PC-3 (cell line): ENCODE measurements around the gene UBE2E3. TPM values are rescaled to one million over a fixed set of nuclear protein-coding genes. Genes with fewer than 3 reads are reported as not detected.

Experiments used
- ATAC-seq: fragments of 200-7000 bp; cut with Tn5 transposase; 2 replicates; pipeline ENCODE4 v1.9.1; 2020; ENCODE audit warnings: mild to moderate bottlenecking, moderate library complexity
- BruUV-seq: library from RNA; stranded (reverse); fragments of 400-500 nt; replicated peaks from 2 replicates; lab custom pipeline; 2021; lab: Mats Ljungman, UMichigan
- CTCF ChIA-PET: fragments of 300-600 bp; sonication (Branson Sonifier 250); formaldehyde crosslinking; loops from one replicate; lab custom pipeline; 2022; ENCODE audit warnings: antibody characterized with exemption; lab: Charles Lee
- POLR2A ChIA-PET: fragments of 300-600 bp; sonication (Branson Sonifier 250); formaldehyde crosslinking; loops from one replicate; lab custom pipeline; 2022; ENCODE audit warnings: antibody characterized with exemption; ENCODE audit not compliant: unreplicated experiment; lab: Charles Lee
- DNase-seq: peaks from one replicate; pipeline ENCODE4 v3.0.0-alpha.2; 2015
- H2AFZ ChIP-seq: fragments of 300-600 bp; sonication (generic); 2 replicates; pipeline ENCODE4 v1.6.0; 2016; ENCODE audit warnings: antibody characterized with exemption, low read length
- H3F3A ChIP-seq: fragments of 300-600 bp; sonication (generic); one replicate; pipeline ENCODE4 v1.6.0; 2017; ENCODE audit warnings: antibody characterized with exemption, low read length, control low read depth, mild to moderate bottlenecking; ENCODE audit not compliant: unreplicated experiment
- H3K27ac ChIP-seq: fragments of 300-600 bp; sonication (generic); 2 replicates; pipeline ENCODE4 v1.5.1; 2016; ENCODE audit warnings: mild to moderate bottlenecking, low read length
- H3K27me3 ChIP-seq: fragments of 300-600 bp; sonication (generic); 2 replicates; pipeline ENCODE4 v1.6.1; 2016; ENCODE audit warnings: low read length, mixed read lengths
- H3K36me3 ChIP-seq: fragments of 300-600 bp; sonication (generic); 2 replicates; pipeline ENCODE4 v1.6.1; 2016; ENCODE audit warnings: low read depth, mixed run types, low read length, mixed read lengths
- H3K4me1 ChIP-seq: fragments of 300-600 bp; sonication (generic); 2 replicates; pipeline ENCODE4 v1.5.1; 2016; ENCODE audit warnings: low read length; ENCODE audit not compliant: insufficient read depth
- H3K4me2 ChIP-seq: fragments of 300-600 bp; sonication (generic); 2 replicates; pipeline ENCODE4 v1.6.0; 2016; ENCODE audit warnings: low read length
- H3K4me3 ChIP-seq: fragments of 300-600 bp; sonication (generic); 2 replicates; pipeline ENCODE4 v1.5.1; 2016; ENCODE audit warnings: mild to moderate bottlenecking, low read length, mixed read lengths
- H3K79me2 ChIP-seq: fragments of 300-600 bp; sonication (generic); 2 replicates; pipeline ENCODE4 v1.6.1; 2017; ENCODE audit warnings: low read length, mixed read lengths
- H3K9ac ChIP-seq: fragments of 300-600 bp; sonication (generic); 2 replicates; pipeline ENCODE4 v1.6.0; 2016; ENCODE audit warnings: mild to moderate bottlenecking, low read length
- H3K9me2 ChIP-seq: fragments of 300-600 bp; sonication (generic); replicated peaks from 2 replicates; pipeline ENCODE4 v1.6.1; 2016; ENCODE audit warnings: mixed run types, low read length, mixed read lengths
- H3K9me3 ChIP-seq: fragments of 300-600 bp; sonication (generic); 2 replicates; pipeline ENCODE4 v1.6.1; 2016; ENCODE audit warnings: low read length, mixed read lengths
- H4K20me1 ChIP-seq: fragments of 300-600 bp; sonication (generic); 2 replicates; pipeline ENCODE4 v1.6.1; 2016; ENCODE audit warnings: low read length, mixed read lengths
- EZH2 ChIP-seq: fragments of 300-600 bp; sonication (generic); IDR thresholded peaks from one replicate; pipeline ENCODE4 v1.6.1; 2017; ENCODE audit warnings: antibody characterized with exemption, mild to moderate bottlenecking, low read length; ENCODE audit not compliant: unreplicated experiment
- EZH2phosphoT487 ChIP-seq: fragments of 300-600 bp; sonication (generic); IDR thresholded peaks from 2 replicates; pipeline ENCODE4 v1.6.1; 2018; ENCODE audit warnings: mild to moderate bottlenecking, antibody characterized with exemption, low read length, borderline replicate concordance
- intact Hi-C: fragments of 100-400 bp; cut with micrococcal nuclease; formaldehyde crosslinking; loops from 2 replicates; pipeline ENCODE4 v1.9.0; 2023
- total RNA-seq: library from RNA; depleted of rRNA; stranded (reverse); fragments of >200 nt; gene quantifications from 2 replicates; pipeline ENCODE4 v1.2.3, GENCODE V29; 2014
- TF ChIP-seq, protein P1 (sequence below): fragments of 300-600 bp; sonication (generic); conservative IDR thresholded peaks from 2 replicates; pipeline ENCODE4 v1.5.1; 2017; ENCODE audit warnings: antibody characterized with exemption, low read depth, mild to moderate bottlenecking, low read length

UBE2E3 gene
- total RNA-seq, 1 experiment from 2014 or later, result 95.6 TPM

DNA sequence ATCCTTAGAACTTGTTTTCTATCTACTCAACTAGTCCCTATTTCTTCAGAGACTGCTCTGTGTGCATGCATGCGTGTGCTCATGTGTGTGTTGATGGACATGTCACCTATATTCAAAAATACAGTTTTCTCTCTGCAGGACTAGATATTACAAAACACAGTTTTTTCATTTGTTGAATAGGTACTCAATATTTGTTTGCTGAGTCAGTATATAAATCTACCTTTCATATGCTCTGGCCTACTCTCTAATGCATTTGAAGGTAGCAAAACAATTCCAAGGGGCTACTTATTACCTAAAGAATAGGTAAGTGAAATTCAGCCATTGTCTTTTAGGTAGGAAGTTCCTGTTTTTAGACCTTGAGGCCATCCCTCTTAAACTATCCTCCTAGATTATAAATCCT, 8.6 kb upstream of the UBE2E3 start:
- intact Hi-C loops, result loop anchor here (5.0 kb wide), 1 partner anchor 80 kb away; no protein-coding TSS in a partner anchor
- Histone ChIP-seq H3K79me2 (no peaks in the 10 kb centered on the region), H3K27me3 (no peaks in the 10 kb centered on the region), H3K9me2 (no peaks in the 10 kb centered on the region), H3K4me2 (no peak overlapping the region), H3K36me3 (no peaks in the 10 kb centered on the region), H3K4me1 (peaks cover 14% of the 10 kb centered on the region), H3K9me3 (no peaks in the 10 kb centered on the region), H3K9ac (no peak overlapping the region), H3K27ac (no peak overlapping the region), H3K4me3 (no peak overlapping the region), H4K20me1 (no peaks in the 10 kb centered on the region), H3F3A (no peaks in the 10 kb centered on the region), H2AFZ (no peak overlapping the region)
- ATAC-seq (no peak), DNase-seq (no peak)
- no TSS peak for BruUV-seq
- CTCF ChIA-PET, result no interaction called here
- TF ChIP-seq EZH2 (no peak), EZH2phosphoT487 (no peak)
- TF ChIP-seq, protein P1, sequence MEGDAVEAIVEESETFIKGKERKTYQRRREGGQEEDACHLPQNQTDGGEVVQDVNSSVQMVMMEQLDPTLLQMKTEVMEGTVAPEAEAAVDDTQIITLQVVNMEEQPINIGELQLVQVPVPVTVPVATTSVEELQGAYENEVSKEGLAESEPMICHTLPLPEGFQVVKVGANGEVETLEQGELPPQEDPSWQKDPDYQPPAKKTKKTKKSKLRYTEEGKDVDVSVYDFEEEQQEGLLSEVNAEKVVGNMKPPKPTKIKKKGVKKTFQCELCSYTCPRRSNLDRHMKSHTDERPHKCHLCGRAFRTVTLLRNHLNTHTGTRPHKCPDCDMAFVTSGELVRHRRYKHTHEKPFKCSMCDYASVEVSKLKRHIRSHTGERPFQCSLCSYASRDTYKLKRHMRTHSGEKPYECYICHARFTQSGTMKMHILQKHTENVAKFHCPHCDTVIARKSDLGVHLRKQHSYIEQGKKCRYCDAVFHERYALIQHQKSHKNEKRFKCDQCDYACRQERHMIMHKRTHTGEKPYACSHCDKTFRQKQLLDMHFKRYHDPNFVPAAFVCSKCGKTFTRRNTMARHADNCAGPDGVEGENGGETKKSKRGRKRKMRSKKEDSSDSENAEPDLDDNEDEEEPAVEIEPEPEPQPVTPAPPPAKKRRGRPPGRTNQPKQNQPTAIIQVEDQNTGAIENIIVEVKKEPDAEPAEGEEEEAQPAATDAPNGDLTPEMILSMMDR, result no peak
- POLR2A ChIA-PET, result no interaction called here

DNA sequence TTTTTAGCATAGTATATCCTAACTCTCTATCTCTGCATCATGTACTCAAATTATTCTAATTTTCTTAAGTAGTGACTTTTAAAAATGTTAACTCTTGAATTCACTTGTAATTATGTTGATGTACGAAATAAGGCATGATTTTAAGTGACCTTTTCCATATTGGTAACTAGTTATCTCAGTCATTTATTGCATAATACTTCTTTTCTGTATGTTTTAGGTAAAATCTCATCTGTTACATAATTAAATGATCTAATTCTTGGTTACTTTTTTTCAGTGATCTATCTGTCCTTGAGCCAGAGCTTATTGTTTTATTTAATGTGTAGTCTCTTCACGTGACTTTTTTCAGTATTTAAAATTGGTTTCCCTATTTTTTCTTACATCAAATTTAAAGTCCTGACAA, 4.8 kb upstream of the UBE2E3 start:
- DNase-seq (no peak), ATAC-seq (no peak)
- intact Hi-C loops, result no loop called here
- CTCF ChIA-PET, result no interaction called here
- H3K9me3 ChIP-seq, result no peaks in the 10 kb centered on the region
- H3F3A ChIP-seq, result peaks cover 4% of the 10 kb centered on the region
- TF ChIP-seq EZH2 (no peak), EZH2phosphoT487 (no peak)
- TF ChIP-seq, protein P1, result no peak
- no peaks in the 10 kb centered on the region for H4K20me1 ChIP-seq
- no peak overlapping the region for H2AFZ ChIP-seq
- H3K27ac ChIP-seq, result no peak overlapping the region
- no TSS peak for BruUV-seq
- H3K4me2 ChIP-seq, result no peak overlapping the region
- no peaks in the 10 kb centered on the region for H3K9me2 ChIP-seq
- POLR2A ChIA-PET, result no interaction called here
- H3K79me2 ChIP-seq, result no peaks in the 10 kb centered on the region
- H3K27me3 ChIP-seq, result no peaks in the 10 kb centered on the region
- H3K36me3 ChIP-seq, result no peaks in the 10 kb centered on the region
- peaks cover 22% of the 10 kb centered on the region for H3K4me1 ChIP-seq
- no peak overlapping the region for H3K4me3 ChIP-seq
- H3K9ac ChIP-seq, result no peak overlapping the region
